Aorta (tissue), 5 donors: ENCODE data around the gene SGTA. TPM values are rescaled to one million over a fixed set of nuclear protein-coding genes. Genes with fewer than 3 reads are reported as not detected.
A peak's percentile ranks its signal among the peaks of the same experiment; 100 is the strongest.

Experiments
- ATAC-seq: fragments of 200-7000 bp; cut with Tn5 transposase; one replicate; pipeline ENCODE4 v1.9.1; 2022; ENCODE audit warnings: moderate library complexity; ENCODE audit not compliant: low FRiP score
- DNase-seq, 2 donors: peaks; one replicate each; pipeline ENCODE4 v3.0.0-alpha.2; 2020
- H3K27ac ChIP-seq, 2 donors: one replicate each; pipeline ENCODE4 v1.5.1; 2013; ENCODE audit warnings: low read length in 2 of 2, mild to moderate bottlenecking in 2 of 2, moderate library complexity in 2 of 2, control low read depth in 1 of 2, inconsistent platforms in 1 of 2, low read depth in 1 of 2
- H3K27me3 ChIP-seq, 2 donors: one replicate each; pipeline ENCODE4 v1.6.1; 2013; ENCODE audit warnings: control low read depth in 1 of 2, low read length in 1 of 2, mild to moderate bottlenecking in 1 of 2, moderate library complexity in 1 of 2; ENCODE audit not compliant: insufficient read depth in 2 of 2, control insufficient read depth in 1 of 2
- H3K36me3 ChIP-seq, 2 donors: one replicate each; pipeline ENCODE4 v1.6.1; 2013; ENCODE audit warnings: control low read depth in 1 of 2, low read length in 1 of 2, mild to moderate bottlenecking in 1 of 2; ENCODE audit not compliant: insufficient read depth in 2 of 2, control insufficient read depth in 1 of 2
- H3K4me1 ChIP-seq, 2 donors: one replicate each; pipeline ENCODE4 v1.6.1; 2013; ENCODE audit warnings: low read length in 2 of 2, control low read depth in 1 of 2, mild to moderate bottlenecking in 1 of 2, moderate library complexity in 1 of 2; ENCODE audit not compliant: insufficient read depth in 2 of 2, control insufficient read depth in 1 of 2
- H3K4me3 ChIP-seq, 2 donors: one replicate each; pipeline ENCODE4 v1.5.1; 2013; ENCODE audit warnings: low read length in 2 of 2, control low read depth in 1 of 2, mild to moderate bottlenecking in 1 of 2
- H3K9me3 ChIP-seq: one replicate; pipeline ENCODE4 v1.6.1; 2013; ENCODE audit warnings: mild to moderate bottlenecking, low read length; ENCODE audit not compliant: control insufficient read depth
- WGBS, 2 donors: extraction: QIAGEN DNeasy Blood & Tissue Kit; methylation state at CpG; one replicate each; pipeline ENCODE4 v1.1.7; 2013; 5-methylcytosine and 5-hydroxymethylcytosine counted together
- intact Hi-C, 2 donors: fragments of 100-400 bp; cut with DNase I; formaldehyde crosslinking; loops; one replicate each; pipeline versions ENCODE4 v1.14.2 to v1.15.0; 2022
- polyA plus RNA-seq, 2 donors: library from polyadenylated mRNA; stranded (reverse); fragments of 200-250 nt; gene quantifications; one replicate each; pipeline ENCODE4 v1.2.3, GENCODE V29; 2013
- total RNA-seq, 2 donors: library from RNA; stranded (reverse); fragmentation: NEBNext Ultra II Directional; extraction: Animal tissue kit (Norgen Biotek cat#: 25700); gene quantifications; one replicate each; pipeline ENCODE4 v1.2.1, GENCODE V29; 2021
- donor health status: healthy with polysubstance abuse.
- donor health status: Bipolar disorder and iron deficiency.
- donor health status: DM: no; HTN: no; CAD: no.
- donor health status: DM: no; HTN: no; CAD: no.
- donor health status: DM: yes; HTN: yes; CAD: no.

The SGTA gene
- total and polyA plus RNA-seq, 4 donors = 30.6 to 55.1 (median 32.2) TPM

GRCh38 chr19:2739602-2740313, 43.3 kb downstream of the SGTA start, which contains the start of gene SLC39A3:
Gene SLC39A3 (minus strand): TSS chr19:2740017. CDS start chr19:2737257, 2,760 bp downstream.
- intact Hi-C loops = loop anchor here in 1 of 2 donors (5.0 kb wide), 1 partner anchor 37 kb away; the partner anchor contains the start of gene GNG7
- H3K36me3 ChIP-seq = peaks cover 0 to 2% of the 10 kb centered on the region in 2 donors
- peak; percentile 99 for ATAC-seq
- H3K4me3 ChIP-seq = peak within 1 kb of the TSS; percentile 81 to 91
- no peaks in the 10 kb centered on the region for H3K4me1 ChIP-seq
- no peaks in the 10 kb centered on the region for H3K27me3 ChIP-seq
- no peak within 1 kb of the TSS for H3K27ac ChIP-seq
- no peaks in the 10 kb centered on the region for H3K9me3 ChIP-seq
- peak; percentile 98 to 99 for DNase-seq
- 1% methylated on average over 51 to 64 of the region's 64 CpGs for WGBS, 2 donors

- H3K36me3 ChIP-seq = peaks cover 0 to 6% of the 10 kb centered on the region in 2 donors
- no peak overlapping the region for H3K4me3 ChIP-seq
- ATAC-seq = no peak
- WGBS, 2 donors = 96 to 97% methylated on average over 15 of the region's 15 CpGs
- H3K27ac ChIP-seq = no peak overlapping the region
- intact Hi-C loops = loop anchor here in 1 of 2 donors (5.0 kb wide), 1 partner anchor 34 kb away; the partner anchor contains the start of gene GNG7
- no peaks in the 10 kb centered on the region for H3K27me3 ChIP-seq
- no peak for DNase-seq
- H3K4me1 ChIP-seq = no peaks in the 10 kb centered on the region
- no peaks in the 10 kb centered on the region for H3K9me3 ChIP-seq
Measured at GRCh38 chr19:2736550-2737190, 46.4 kb downstream of the SGTA start.

- no peak overlapping the region for H3K4me3 ChIP-seq
- ATAC-seq (no peak), DNase-seq (no peak)
- H3K36me3 ChIP-seq = peaks cover 0 to 6% of the 10 kb centered on the region in 2 donors
- no peak overlapping the region for H3K27ac ChIP-seq
- intact Hi-C loops = loop anchor here in 1 of 2 donors (5.0 kb wide), 1 partner anchor 33 kb away; the partner anchor contains the start of gene GNG7
- H3K27me3 ChIP-seq = no peaks in the 10 kb centered on the region
- 96% methylated on average over 12 of the region's 12 CpGs for WGBS, 2 donors
- no peaks in the 10 kb centered on the region for H3K4me1 ChIP-seq
- H3K9me3 ChIP-seq = no peaks in the 10 kb centered on the region
Measured at GRCh38 chr19:2735374-2735773, 47.7 kb downstream of the SGTA start.

DNA sequence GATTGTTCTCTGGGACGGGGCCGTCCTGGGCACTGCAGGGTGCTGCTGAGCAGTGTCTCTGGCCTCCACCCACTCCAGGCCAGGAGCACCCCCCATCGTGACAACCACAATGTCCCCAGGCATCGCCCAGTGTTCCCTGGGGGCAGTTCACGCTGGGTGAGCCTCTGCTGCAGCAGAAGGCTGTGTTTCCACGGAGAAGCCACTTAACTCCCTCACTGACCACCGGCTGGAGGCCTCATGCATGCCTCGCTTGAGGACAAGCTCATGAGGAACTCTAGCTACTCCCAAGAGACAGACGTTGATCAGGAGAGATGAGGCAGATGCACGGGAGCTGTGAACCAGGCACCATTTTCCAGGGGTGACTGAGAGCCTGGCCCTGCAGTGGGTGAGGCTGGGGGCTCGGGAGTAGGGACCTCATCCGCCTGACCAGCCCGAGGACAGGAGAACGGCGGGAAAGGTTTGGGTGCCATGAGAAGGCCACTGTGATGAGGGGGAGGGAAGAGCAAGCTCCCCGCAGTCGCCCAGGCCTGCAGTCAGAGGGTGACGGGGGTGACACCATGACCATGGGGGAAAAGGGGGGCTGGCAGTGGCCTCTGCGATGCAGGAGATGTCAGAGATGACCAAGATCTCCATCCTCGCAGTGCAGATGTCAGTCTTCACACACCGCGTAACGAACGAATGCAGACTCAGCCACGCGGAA, 48.3 kb downstream of the SGTA start:
- Histone ChIP-seq H3K36me3 (peaks cover 0 to 6% of the 10 kb centered on the region in 2 donors), H3K9me3 (no peaks in the 10 kb centered on the region), H3K4me3 (no peak overlapping the region), H3K27me3 (no peaks in the 10 kb centered on the region), H3K27ac (no peak overlapping the region), H3K4me1 (no peaks in the 10 kb centered on the region)
- 86 to 89% methylated on average over 26 of the region's 26 CpGs for WGBS, 2 donors
- no peak for DNase-seq
- ATAC-seq = no peak
- intact Hi-C loops = loop anchor here in 1 of 2 donors (5.0 kb wide), 1 partner anchor 32 kb away; the partner anchor contains the start of gene GNG7

GRCh38 chr19:2733930-2734588, 49.0 kb downstream of the SGTA start:
- H3K36me3 ChIP-seq = peaks cover 0 to 6% of the 10 kb centered on the region in 2 donors
- H3K9me3 ChIP-seq = no peaks in the 10 kb centered on the region
- no peak overlapping the region for H3K27ac ChIP-seq
- no peak for ATAC-seq
- no peak overlapping the region for H3K4me3 ChIP-seq
- no peak for DNase-seq
- intact Hi-C loops = no loop called here
- 87 to 90% methylated on average over 34 to 35 of the region's 35 CpGs for WGBS, 2 donors
- no peaks in the 10 kb centered on the region for H3K27me3 ChIP-seq
- H3K4me1 ChIP-seq = no peaks in the 10 kb centered on the region

GRCh38 chr19:2732883-2733282, 50.2 kb downstream of the SGTA start:
- Histone ChIP-seq H3K36me3 (peaks cover 0 to 6% of the 10 kb centered on the region in 2 donors), H3K9me3 (no peaks in the 10 kb centered on the region), H3K27me3 (no peaks in the 10 kb centered on the region), H3K4me3 (no peak overlapping the region), H3K27ac (no peak overlapping the region), H3K4me1 (no peaks in the 10 kb centered on the region)
- WGBS, 2 donors = 95 to 96% methylated on average over 37 to 38 of the region's 38 CpGs
- ATAC-seq (no peak), DNase-seq (no peak)
- intact Hi-C loops = no loop called here

- Histone ChIP-seq H3K36me3 (peaks cover 0 to 6% of the 10 kb centered on the region in 2 donors), H3K27me3 (no peaks in the 10 kb centered on the region), H3K27ac (no peak overlapping the region), H3K9me3 (no peaks in the 10 kb centered on the region), H3K4me3 (no peak overlapping the region), H3K4me1 (no peaks in the 10 kb centered on the region)
- WGBS, 2 donors = 90 to 94% methylated on average over 31 to 33 of the region's 33 CpGs
- intact Hi-C loops = no loop called here
- DNase-seq = no peak
- ATAC-seq = no peak
Measured at GRCh38 chr19:2732157-2732725, 50.8 kb downstream of the SGTA start.
